GM12892 (cell line): ENCODE results near the gene UROS.

Experiments used
- POLR2A ChIP-seq: IDR thresholded peaks from 2 replicates; pipeline ENCODE4 v1.6.1; 2011; ENCODE audit warnings: low read depth, low read length, control low read depth
- POLR2AphosphoS5 ChIP-seq: IDR thresholded peaks from 2 replicates; pipeline ENCODE4 v1.6.1; 2011; ENCODE audit warnings: low read depth, low read length, control low read depth
- TAF1 ChIP-seq: IDR thresholded peaks from 2 replicates; pipeline ENCODE4 v1.6.1; 2011; ENCODE audit warnings: low read depth, mild to moderate bottlenecking, control low read depth, low read length, borderline replicate concordance

DNA sequence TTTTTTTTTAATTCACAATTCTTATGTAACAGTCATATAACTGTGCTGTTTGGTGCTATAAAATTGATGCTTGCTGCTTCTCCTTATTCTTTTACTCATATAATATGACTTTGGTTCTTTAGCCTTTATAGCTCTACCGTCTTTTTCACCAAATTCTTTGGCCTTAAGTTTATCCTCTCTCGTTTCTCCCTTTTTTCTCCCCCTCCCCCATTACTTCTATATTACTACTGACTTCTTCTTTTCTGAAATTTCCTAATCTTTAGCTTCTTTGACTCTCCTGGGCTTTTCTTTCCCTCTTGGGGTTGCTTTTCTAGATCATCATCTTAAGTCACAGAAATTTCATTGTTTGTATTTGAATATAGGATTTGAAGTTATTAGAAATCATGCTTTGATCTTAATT, 4.1 kb upstream of the UROS start:
- no peak for TF ChIP-seq POLR2A
- TF ChIP-seq POLR2AphosphoS5: no peak
- no peak for TF ChIP-seq TAF1
